ENCODE measurements around the gene CPVL.

Gene CPVL

GRCh38 chr7:29005406-29005805 is 140.9 kb downstream of the CPVL start:
- DNase-seq (ENCODE audit: low read depth in 2 of 2): no peak

DNA sequence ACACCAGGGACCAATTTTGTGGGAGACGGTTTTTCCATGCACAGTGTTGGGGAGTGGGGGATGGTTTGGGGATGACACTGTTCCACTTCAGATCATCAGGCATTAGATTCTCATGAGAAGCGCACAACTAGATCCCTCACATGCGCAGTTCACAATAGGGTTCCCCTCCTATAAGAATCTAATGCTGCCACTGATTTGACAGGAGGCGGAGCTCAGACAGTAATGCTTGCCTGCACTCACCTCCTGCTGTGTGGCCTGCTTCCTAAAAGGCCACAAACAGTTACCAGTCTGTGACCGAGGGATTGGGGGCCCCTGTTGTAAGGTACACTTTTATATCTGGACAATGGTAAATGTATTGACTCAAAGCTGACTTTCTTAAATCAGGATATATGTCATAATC is 142.6 kb downstream of the CPVL start:
- DNase-seq (ENCODE audit: low read depth in 2 of 2): no peak

DNA sequence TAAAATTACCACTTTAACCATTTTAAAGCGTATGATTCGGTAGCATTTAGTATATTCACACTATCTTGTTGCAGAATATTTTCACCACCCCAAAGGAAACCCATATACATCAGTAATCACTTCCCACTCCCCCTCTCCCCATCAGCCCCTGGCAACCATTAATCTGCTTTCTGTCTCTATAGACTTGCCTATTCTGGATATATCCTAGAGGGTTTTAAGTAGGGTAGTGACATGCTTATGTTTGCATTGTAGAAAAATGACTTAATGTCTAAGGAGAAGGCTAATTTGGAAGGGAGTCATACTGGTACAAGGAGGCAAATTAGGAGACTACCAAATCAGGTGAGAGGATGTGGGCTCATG is 145.6 kb downstream of the CPVL start:
- no peak for DNase-seq (ENCODE audit: low read depth in 2 of 2)

DNA sequence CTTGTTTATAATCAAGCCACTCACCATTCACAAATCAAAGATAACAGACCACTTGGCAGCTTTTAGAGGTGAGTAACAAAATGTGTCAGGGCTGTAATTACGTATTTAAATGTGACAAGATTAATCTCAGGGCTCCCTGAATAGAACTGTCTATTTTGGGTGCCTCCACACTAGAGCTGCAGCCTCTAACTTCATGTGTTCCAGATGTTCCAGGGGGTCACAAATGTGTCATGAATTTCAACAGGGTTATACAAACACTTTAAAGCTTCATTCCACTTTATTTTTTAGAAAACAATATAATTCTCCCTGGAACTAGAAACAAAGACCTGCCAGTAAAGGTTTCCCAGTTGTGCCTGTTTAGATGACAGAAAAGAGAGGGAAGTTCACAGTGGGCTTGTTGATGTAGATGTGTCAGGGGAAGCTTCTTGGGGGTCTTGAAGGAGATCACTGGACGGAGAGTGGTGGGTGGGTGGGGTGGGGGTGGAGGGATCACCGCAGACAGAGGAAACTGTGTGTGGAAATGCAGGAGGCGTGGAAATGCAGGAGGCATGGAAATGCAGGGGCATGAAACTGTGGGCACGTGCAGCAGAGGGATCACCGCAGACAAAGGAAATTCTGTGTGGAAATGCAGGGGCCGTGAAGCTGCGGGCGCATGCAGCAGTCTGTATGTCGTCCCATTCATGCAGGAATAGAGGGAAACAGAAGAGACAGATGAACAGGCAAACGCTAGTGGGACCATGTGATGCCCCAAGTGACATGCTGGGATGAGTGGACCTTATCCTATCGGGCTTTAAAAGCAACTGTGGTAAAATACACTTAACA is 146.2 kb downstream of the CPVL start:
- no peak for DNase-seq (ENCODE audit: low read depth in 2 of 2)

- no peak for DNase-seq (ENCODE audit: low read depth in 2 of 2)
These were observed 146.9 kb downstream of the CPVL start for GRCh38 chr7:28999427-28999826.

DNA sequence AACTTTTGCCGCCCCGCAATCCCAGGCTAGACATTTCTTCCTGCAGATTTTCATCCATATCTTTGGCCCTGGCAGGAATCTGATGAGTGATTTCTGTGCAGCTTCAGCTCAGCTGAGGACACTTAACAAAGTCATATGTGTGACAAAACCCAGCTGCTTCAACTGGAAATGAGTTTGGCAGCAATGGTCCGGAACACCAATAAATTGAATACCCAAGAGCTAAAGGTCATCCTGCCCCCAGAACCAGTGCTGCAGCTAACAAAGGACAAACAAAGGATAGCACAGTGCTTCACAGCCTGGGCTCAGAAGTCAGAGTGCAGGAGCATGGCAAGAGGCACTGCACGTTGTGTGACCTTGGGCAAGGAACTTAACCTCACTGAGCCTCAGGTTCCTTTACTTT is 148.2 kb downstream of the CPVL start:
- DNase-seq (ENCODE audit: low read depth in 2 of 2): no peak

DNA sequence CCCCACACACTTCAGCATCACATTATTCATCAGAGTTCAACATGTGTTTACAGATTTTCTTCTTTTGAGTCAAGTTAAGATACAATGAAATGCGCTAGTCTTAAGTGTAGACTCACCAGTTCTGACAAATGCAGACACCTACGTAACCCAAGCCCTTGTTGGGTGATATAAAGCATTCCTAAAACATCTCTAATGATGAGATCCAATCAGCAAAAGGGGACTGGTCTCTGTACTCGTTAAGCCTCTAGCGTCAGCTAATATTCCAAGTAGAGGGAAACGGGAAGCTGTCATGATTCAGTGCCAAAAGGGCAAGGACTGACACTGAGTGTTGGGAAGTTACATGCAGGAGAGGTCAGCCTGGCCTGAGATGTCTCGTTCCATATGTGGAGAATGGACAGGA is 149.5 kb downstream of the CPVL start:
- DNase-seq (ENCODE audit: low read depth in 2 of 2): no peak

GRCh38 chr7:28993371-28993770 is 153.0 kb downstream of the CPVL start:
- no peak for DNase-seq (ENCODE audit: low read depth in 2 of 2)

DNA sequence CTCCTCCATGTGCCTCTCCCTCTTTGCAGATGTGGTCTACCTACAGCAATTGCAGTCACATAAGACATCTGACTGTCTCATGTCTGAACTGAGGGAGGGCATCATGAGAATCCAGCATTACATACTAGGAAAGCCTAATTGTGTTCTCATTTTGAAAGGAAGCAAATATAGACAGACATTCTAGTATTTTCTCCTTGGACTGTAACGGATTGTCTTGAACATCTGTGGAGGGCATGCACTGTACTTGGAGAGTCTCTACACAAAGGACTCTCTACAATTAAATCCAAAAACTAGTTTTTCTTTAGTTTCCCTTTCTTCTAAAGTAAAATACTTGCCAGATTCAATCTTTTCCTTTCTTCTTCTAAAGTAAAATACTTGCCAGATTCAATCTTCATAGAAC is 153.5 kb downstream of the CPVL start:
- no peak for DNase-seq (ENCODE audit: low read depth in 2 of 2)

DNA sequence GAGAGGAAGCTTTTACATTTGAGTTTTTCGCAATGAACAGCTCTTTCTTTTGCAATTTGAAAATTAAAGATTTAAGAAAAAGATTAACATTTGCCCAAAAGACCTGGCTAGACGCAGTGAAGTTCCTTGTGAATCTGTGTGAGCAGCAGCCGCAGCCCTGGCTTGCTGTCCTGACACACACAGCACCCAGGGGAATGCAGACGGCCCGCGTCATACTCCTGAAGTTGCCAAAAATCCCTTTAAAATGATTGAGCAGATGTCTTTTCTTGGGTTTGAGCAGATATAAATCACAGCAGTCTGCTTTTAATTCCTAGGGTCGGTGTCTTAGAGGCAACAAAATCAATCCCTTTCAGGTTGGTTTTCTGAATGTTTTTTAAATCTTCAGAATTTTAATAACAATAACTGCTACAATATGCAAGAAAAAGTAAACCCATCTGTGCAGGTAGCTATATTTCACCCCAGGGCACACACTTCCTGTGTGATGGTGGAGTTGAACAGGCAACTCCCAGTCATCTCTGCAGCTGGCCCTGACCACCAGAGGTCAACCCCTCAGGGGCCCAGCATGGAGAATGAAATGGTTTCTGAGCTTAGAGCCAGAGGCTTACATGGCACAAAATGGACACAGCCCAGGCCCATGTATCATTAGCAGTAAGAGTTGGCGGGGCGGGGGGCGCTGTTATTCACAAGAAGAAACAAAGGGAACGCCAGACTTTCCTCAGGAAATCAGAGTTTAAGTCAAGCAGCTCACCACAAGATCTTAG is 156.0 kb downstream of the CPVL start:
- DNase-seq (ENCODE audit: low read depth in 2 of 2): no peak

GRCh38 chr7:28989211-28989980 is 156.9 kb downstream of the CPVL start:
- no peak for DNase-seq (ENCODE audit: low read depth in 2 of 2)

GRCh38 chr7:28988810-28989209 is 157.5 kb downstream of the CPVL start:
- DNase-seq (ENCODE audit: low read depth in 2 of 2): no peak

GRCh38 chr7:28988091-28988490 is 158.2 kb downstream of the CPVL start:
- no peak for DNase-seq (ENCODE audit: low read depth in 2 of 2)

GRCh38 chr7:28986765-28987110 is 159.6 kb downstream of the CPVL start:
- DNase-seq (ENCODE audit: low read depth in 2 of 2): no peak

DNA sequence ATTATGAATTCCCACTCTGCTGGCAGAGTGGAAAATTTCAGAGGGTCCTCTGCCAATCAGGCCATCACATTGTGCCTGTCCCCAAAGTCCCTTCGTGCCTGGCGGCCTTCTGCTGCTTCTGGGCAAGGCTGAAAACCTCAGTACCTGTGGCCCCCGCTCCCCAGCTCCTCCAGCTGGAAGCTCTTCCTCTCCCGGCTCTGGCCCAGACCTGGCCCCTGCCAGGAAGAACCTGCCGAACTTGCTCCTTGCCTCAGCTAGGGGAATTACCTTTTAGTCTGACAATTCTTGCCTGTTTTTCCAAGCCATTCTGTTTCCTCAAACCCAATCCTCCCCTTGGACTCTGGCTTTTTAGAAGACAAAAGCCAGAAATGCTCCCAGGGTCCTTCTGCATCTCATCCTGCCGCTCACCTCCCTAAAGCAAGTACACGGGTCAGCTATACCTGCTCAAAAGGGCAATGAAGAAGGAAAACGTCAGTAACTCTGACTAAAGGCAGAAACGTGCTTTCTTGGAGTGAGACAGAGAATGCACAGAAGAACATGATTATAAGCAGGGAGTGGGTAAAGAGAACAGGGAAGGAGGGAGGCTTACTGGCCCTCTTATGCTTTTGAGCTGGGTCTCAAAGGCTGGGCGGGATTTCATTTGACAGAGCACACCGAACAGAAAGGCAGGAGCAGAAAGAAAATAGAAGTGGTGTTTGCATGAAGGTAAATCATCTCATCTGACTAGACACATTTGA is 160.1 kb downstream of the CPVL start:
- DNase-seq (ENCODE audit: low read depth in 2 of 2): no peak

DNA sequence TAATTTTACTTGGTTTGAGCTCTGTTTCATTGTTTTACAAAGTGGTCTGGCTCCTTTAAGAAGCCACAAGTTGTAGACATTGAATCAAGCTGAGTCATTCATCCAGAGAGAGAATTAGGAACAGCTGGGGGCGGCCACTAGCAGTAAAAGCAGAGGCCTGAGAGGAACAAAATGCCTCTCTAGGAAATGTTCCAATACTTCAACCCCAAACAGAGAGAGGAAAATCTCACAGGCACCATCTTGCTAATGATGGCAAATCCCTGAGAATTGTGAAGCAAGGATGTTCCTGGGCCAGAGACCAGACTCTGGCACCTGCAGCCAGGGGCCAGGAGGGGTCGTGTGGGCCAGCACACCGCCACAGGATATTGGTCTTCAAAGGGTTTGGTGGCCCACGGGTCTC is 161.7 kb downstream of the CPVL start:
- no peak for DNase-seq (ENCODE audit: low read depth in 2 of 2)

DNA sequence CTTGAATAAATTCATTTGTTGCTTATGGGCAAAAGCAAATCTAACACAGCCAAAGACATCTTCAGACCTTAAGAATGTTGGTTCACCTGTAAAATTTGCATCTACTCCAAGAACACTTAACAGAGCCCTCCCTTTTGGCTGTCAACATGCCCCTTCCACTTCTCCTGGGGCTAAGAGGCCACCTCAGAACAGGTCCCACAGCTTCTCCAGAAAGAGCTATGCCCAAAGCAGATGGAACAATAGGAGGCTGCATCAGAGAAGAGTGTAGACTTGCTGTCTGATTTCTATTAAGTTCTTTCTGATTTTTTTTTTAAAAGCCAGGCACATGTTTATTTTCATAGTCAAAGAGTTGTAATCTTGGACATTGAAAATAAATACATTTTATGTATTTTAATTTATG is 162.1 kb downstream of the CPVL start:
- DNase-seq (ENCODE audit: low read depth in 2 of 2): no peak

DNA sequence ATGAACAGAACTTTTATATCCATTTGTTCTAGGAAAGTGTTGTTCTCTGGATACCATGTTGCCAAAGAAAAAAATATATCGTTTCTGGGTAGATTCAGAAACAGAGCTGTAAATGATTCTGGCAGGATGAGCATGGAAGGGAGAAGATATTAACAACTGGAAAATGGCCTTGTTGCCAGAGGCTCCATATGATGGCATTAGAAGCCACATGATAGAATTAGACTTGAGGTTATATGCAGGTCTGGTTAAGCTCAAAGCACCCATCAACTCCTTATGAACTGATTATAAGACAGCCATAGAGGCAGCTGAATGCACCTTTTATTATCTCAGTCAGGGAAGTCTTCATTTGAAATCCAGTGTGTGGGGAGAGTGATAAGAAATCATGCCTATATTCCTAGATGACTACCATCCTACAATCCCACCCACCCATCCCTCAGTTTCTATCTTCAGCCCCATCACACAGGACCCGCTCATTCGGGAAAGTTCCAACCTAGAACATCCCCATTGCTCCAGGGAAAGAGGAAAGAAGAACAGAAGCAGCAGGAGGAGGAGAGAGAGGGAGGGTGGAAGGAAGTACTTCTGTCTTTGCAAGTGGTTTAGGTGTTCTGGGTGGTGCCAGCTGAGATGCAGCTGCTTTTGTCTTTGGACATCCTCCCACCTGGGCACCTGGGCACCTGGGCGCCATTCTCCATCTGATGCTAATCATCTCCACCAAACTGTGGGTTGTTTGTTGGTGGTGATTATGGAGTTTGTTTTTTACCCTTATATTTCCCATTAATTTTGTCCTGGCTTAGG is 162.7 kb downstream of the CPVL start:
- no peak for DNase-seq (ENCODE audit: low read depth in 2 of 2)

DNA sequence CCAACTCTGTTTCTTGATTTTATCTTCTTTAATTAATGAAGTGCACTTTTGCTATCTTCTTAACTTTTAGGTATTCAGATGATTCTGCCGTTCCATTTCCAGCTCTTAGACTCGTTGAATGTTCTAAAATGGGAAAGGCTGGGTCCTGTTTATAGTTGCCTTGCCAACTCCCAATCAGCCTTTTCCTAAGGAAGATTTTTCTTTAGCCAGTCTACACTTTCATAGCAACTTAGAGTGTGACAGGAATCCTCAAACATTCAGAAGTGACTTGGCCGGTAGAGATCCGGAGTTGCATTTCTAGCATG is 165.2 kb downstream of the CPVL start:
- DNase-seq (ENCODE audit: low read depth in 2 of 2): no peak

GRCh38 chr7:28980451-28981160 is 165.7 kb downstream of the CPVL start:
- no peak for DNase-seq (ENCODE audit: low read depth in 2 of 2)

GRCh38 chr7:28979776-28980175 is 166.6 kb downstream of the CPVL start:
- no peak for DNase-seq (ENCODE audit: low read depth in 2 of 2)
